Right atrium auricular region (tissue), 2 donors: Measurements from ENCODE around the gene BUB1. TPM values are rescaled to one million over a fixed set of nuclear protein-coding genes. Genes with fewer than 3 reads are reported as not detected.

ENCODE experiments used
- DNase-seq: peaks from one replicate; pipeline ENCODE4 v3.0.0-alpha.2; 2019; ENCODE audit warnings: low spot score
- H3K27ac ChIP-seq, 2 donors: fragments of 200-600 bp; sonication (generic); 1 replicate in 1 of 2; 2 replicates in 1 of 2; pipeline ENCODE4 v1.5.1; 2016 to 2019
- H3K27me3 ChIP-seq, 2 donors: fragments of 200-600 bp; sonication (generic); one replicate each; pipeline versions ENCODE4 v1.5.1 to v1.6.0; 2017 to 2019
- H3K36me3 ChIP-seq: fragments of 200-600 bp; sonication (generic); one replicate; pipeline ENCODE4 v1.5.1; 2016
- H3K4me1 ChIP-seq, 2 donors: fragments of 200-600 bp; sonication (generic); one replicate each; pipeline versions ENCODE4 v1.5.1 to v1.6.0; 2017 to 2019
- H3K4me3 ChIP-seq, 2 donors: fragments of 200-600 bp; sonication (generic); 1 replicate in 1 of 2; 2 replicates in 1 of 2; pipeline ENCODE4 v1.5.1; 2017 to 2019; ENCODE audit warnings: mild to moderate bottlenecking in 1 of 2, moderate library complexity in 1 of 2
- H3K9me3 ChIP-seq, 2 donors: fragments of 200-600 bp; sonication (generic); one replicate each; pipeline ENCODE4 v1.5.1; 2019
- CTCF ChIP-seq, 2 donors: fragments of 200-600 bp; sonication (generic); IDR thresholded peaks; one replicate each; pipeline ENCODE4 v1.5.1; 2019; ENCODE audit warnings: antibody characterized with exemption in 2 of 2
- total RNA-seq, 2 donors: library from RNA; depleted of rRNA; stranded (reverse); fragments of >200 nt; gene quantifications; one replicate each; pipeline ENCODE4 v1.1.0, GENCODE V29; 2016

The BUB1 gene
- total RNA-seq = 1 to 10 TPM in 1 of 2 donors, under 1 TPM in 1; 0.28 to 1.4 TPM

GRCh38 chr2:110677530-110678456, at the start of gene BUB1:
TSS of gene BUB1 (minus strand) at chr2:110678063. CDS start at chr2:110677995, 68 bp downstream.
- H3K9me3 ChIP-seq = no peaks in the 10 kb centered on the region
- no peaks in the 10 kb centered on the region for H3K27me3 ChIP-seq
- DNase-seq = peak; percentile 97
- peaks cover 0 to 27% of the 10 kb centered on the region in 2 donors for H3K4me1 ChIP-seq
- TF ChIP-seq CTCF (IDR thresholded peaks at IDR 0.05) = no peak
- no peaks in the 10 kb centered on the region for H3K36me3 ChIP-seq
- H3K27ac ChIP-seq = peak within 1 kb of the TSS; percentile 82 to 91
- peak within 1 kb of the TSS; percentile 58 to 74 for H3K4me3 ChIP-seq

DNA sequence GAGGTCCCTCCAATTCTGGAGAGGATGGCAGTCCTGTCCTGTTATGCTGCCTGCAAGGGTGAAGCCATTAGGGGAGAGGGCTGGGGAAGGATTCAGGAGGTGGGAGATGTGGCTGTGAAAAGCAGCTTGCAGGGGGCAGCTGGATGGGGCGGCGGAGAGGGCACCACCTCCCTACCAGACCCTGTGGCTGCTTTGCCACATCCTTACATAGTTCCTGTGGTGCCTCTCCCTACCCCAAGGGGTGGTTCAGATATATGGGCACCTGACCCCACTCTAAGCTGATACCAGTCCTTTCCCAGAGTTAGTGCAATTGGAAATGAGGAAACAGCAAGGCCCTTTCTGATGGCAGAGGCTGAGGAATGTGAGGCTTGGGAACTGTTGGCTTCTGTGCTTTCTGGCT, 48.4 kb upstream of the BUB1 start:
- H3K4me1 ChIP-seq = no peaks in the 10 kb centered on the region
- no peaks in the 10 kb centered on the region for H3K36me3 ChIP-seq
- H3K27me3 ChIP-seq = no peaks in the 10 kb centered on the region
- no peak overlapping the region for H3K4me3 ChIP-seq
- H3K27ac ChIP-seq = no peak overlapping the region
- H3K9me3 ChIP-seq = no peaks in the 10 kb centered on the region
- no peak for TF ChIP-seq CTCF (IDR thresholded peaks at IDR 0.05)
- no peak for DNase-seq

DNA sequence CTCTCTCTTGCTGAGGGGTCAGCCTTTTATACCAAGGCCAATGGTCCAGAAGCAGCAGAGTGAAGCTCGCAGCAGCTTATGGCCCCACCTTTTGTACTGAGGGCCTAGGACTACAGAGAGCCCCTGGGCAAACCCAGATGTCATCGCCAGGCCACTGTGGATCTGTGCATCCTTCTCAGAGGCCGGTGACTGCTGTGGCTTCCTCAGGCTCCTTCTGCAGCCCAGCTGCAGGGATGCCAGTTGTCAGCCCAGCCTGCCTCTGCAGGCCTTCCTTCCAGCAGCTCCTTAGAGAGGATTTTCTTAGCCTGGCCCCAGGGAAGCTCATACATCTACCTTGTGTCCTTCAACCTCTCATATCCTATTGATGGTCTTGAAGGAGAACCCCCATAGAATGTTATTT, 48.0 kb upstream of the BUB1 start:
- H3K4me3 ChIP-seq = no peak overlapping the region
- no peak for TF ChIP-seq CTCF (IDR thresholded peaks at IDR 0.05)
- no peaks in the 10 kb centered on the region for H3K4me1 ChIP-seq
- no peaks in the 10 kb centered on the region for H3K36me3 ChIP-seq
- DNase-seq = no peak
- no peaks in the 10 kb centered on the region for H3K27me3 ChIP-seq
- H3K9me3 ChIP-seq = no peaks in the 10 kb centered on the region
- no peak overlapping the region for H3K27ac ChIP-seq

DNA sequence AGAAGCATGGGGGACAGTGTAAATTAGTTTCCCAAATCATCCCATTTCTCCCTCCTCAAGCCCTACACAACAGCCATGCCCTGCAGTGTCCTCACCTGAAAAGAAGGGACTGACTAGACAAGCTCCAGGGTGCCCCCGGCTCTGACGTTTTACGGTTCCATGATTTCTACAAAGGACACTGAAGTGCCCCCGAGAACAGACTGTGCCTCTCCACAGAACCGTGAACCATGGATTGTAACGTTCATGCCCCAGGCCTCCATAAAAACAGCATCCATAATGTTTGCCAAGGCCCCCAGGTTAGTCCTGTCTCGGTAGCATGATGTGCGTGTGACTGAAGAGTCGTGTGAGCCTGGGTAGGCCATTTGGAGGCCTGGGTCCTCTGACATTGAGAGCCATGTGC, 47.5 kb upstream of the BUB1 start:
- Histone ChIP-seq H3K27me3 (no peaks in the 10 kb centered on the region), H3K36me3 (no peaks in the 10 kb centered on the region), H3K9me3 (no peaks in the 10 kb centered on the region), H3K4me1 (no peaks in the 10 kb centered on the region), H3K27ac (no peak overlapping the region), H3K4me3 (no peak overlapping the region)
- no peak for TF ChIP-seq CTCF (IDR thresholded peaks at IDR 0.05)
- DNase-seq = no peak

DNA sequence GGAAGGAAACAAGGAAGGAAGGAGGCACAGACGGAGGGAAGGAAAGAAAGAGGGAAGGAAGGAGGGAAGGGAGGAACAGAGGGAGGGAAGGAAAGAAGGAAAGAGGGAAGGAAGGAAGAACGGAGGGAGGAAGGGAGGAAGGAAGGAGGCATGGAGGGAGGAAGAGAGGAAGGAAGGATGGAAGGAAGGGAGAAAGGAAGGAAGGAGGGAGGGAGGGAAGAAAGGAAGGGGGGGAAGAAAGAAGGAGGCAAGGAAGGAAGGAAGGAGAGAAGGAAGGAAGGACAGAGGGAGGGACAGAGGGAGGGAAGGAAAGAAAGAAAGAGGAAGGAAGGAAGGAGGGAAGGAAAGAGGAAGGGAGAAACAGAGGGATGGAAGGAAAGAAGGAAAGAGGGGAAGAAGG, 47.0 kb upstream of the BUB1 start:
- H3K36me3 ChIP-seq = no peaks in the 10 kb centered on the region
- H3K4me1 ChIP-seq = no peaks in the 10 kb centered on the region
- H3K27ac ChIP-seq = no peak overlapping the region
- no peak for DNase-seq
- no peak for TF ChIP-seq CTCF (IDR thresholded peaks at IDR 0.05)
- no peaks in the 10 kb centered on the region for H3K9me3 ChIP-seq
- no peak overlapping the region for H3K4me3 ChIP-seq
- H3K27me3 ChIP-seq = no peaks in the 10 kb centered on the region
